ENCODE results near the gene MVP.

The MVP gene

GRCh38 chr16:29804455-29805231 is 15.6 kb upstream of the MVP start:
- no peak for DNase-seq

- DNase-seq = peak; percentile 96
Measured at GRCh38 chr16:29805232-29806098, 14.8 kb upstream of the MVP start.

- peak; percentile 68 for DNase-seq
Measured at GRCh38 chr16:29806099-29806579, 14.1 kb upstream of the MVP start, which contains the start of gene MAZ. Gene MAZ (plus strand): TSS chr16:29806529. CDS start chr16:29806702, 173 bp downstream.

- DNase-seq = no peak
Measured at GRCh38 chr16:29806641-29807425, 13.4 kb upstream of the MVP start.

GRCh38 chr16:29807426-29808218 is 12.6 kb upstream of the MVP start:
- peak; percentile 82 for DNase-seq

GRCh38 chr16:29808219-29808900 is 11.9 kb upstream of the MVP start:
- DNase-seq = no peak

GRCh38 chr16:29809031-29809747 is 11.1 kb upstream of the MVP start:
- DNase-seq = no peak

- DNase-seq = no peak
Measured at GRCh38 chr16:29809850-29810698, 10.2 kb upstream of the MVP start.

- no peak for DNase-seq
Measured at GRCh38 chr16:29810699-29811169, 9.5 kb upstream of the MVP start.

- DNase-seq = peak; percentile 50
Measured at GRCh38 chr16:29811170-29811895, 8.9 kb upstream of the MVP start.

GRCh38 chr16:29811896-29812665 is 8.2 kb upstream of the MVP start, which contains the start of gene PRRT2:
Gene PRRT2 (plus strand): TSS chr16:29812193. CDS start chr16:29813055, 862 bp downstream.
- DNase-seq = no peak

GRCh38 chr16:29812754-29813643 is 7.3 kb upstream of the MVP start:
- no peak for DNase-seq

- no peak for DNase-seq
Measured at GRCh38 chr16:29813644-29814562, 6.4 kb upstream of the MVP start.

- no peak for DNase-seq
Measured at GRCh38 chr16:29814592-29814991, 5.7 kb upstream of the MVP start.

- DNase-seq = peak; percentile 56
Measured at GRCh38 chr16:29815032-29815721, 5.1 kb upstream of the MVP start.
